Neural cell (in vitro differentiated cells): ENCODE results near the gene FARP2. TPM values are rescaled to one million over a fixed set of nuclear protein-coding genes. Genes with fewer than 3 reads are reported as not detected.

Experiments
- H2AFZ ChIP-seq: fragments of 200-600, 300-800 bp; sonication (generic), shearing (Covaris generic); 2 replicates; pipeline ENCODE4 v1.6.0; 2014; ENCODE audit warnings: low read depth, mild to moderate bottlenecking, antibody characterized with exemption, low read length, moderate library complexity
- H3F3A ChIP-seq: fragments of 200-600 bp; shearing (Covaris generic); 2 replicates; pipeline ENCODE4 v1.6.1; 2016; ENCODE audit warnings: mild to moderate bottlenecking, moderate library complexity, mixed read lengths, antibody characterized with exemption, low read length; ENCODE audit not compliant: insufficient read depth, poor library complexity, severe bottlenecking
- H3K27ac ChIP-seq: fragments of 200-600, 300-800 bp; sonication (generic), shearing (Covaris generic); 2 replicates; pipeline ENCODE4 v1.5.1; 2014; ENCODE audit warnings: mild to moderate bottlenecking, low read length, moderate library complexity
- H3K27me3 ChIP-seq: fragments of 300-800, 200-600 bp; sonication (generic), shearing (Covaris generic); 2 replicates; pipeline ENCODE4 v1.6.0; 2014; ENCODE audit warnings: mild to moderate bottlenecking, low read depth, low read length, moderate library complexity; ENCODE audit not compliant: insufficient read depth
- H3K36me3 ChIP-seq: fragments of 300-800, 200-600 bp; sonication (generic), shearing (Covaris generic); 2 replicates; pipeline ENCODE4 v1.5.1; 2014; ENCODE audit warnings: mild to moderate bottlenecking, antibody characterized with exemption, low read length, moderate library complexity; ENCODE audit not compliant: insufficient read depth
- H3K4me2 ChIP-seq: fragments of 300-800, 200-600 bp; sonication (generic), shearing (Covaris generic); 2 replicates; pipeline ENCODE4 v1.6.0; 2014; ENCODE audit warnings: mild to moderate bottlenecking, low read length
- H3K4me3 ChIP-seq: fragments of 300-800, 200-600 bp; sonication (generic), shearing (Covaris generic); 2 replicates; pipeline ENCODE4 v1.5.1; 2014; ENCODE audit warnings: mild to moderate bottlenecking, low read length, moderate library complexity
- H3K79me2 ChIP-seq: fragments of 200-600 bp; shearing (Covaris generic); replicated peaks from 2 replicates; pipeline ENCODE4 v1.6.0; 2014; ENCODE audit warnings: mild to moderate bottlenecking, low read length, moderate library complexity; ENCODE audit not compliant: insufficient read depth
- H3K9ac ChIP-seq: fragments of 300-800, 200-600 bp; sonication (generic), shearing (Covaris generic); 2 replicates; pipeline ENCODE4 v1.6.1; 2016; ENCODE audit warnings: mild to moderate bottlenecking, low read length, mixed read lengths
- H3K9me2 ChIP-seq: fragments of 200-600 bp; shearing (Covaris generic); 2 replicates; pipeline ENCODE4 v1.6.1; 2016; ENCODE audit warnings: mild to moderate bottlenecking, low read length, mixed read lengths; ENCODE audit not compliant: insufficient read depth
- H3K9me3 ChIP-seq: fragments of 200-600, 300-800 bp; sonication (generic), shearing (Covaris generic); 2 replicates; pipeline ENCODE4 v1.6.1; 2016; ENCODE audit warnings: mild to moderate bottlenecking, mixed run types, low read length, moderate library complexity, mixed read lengths
- H4K20me1 ChIP-seq: fragments of 200-600 bp; shearing (Covaris generic); 2 replicates; pipeline ENCODE4 v1.6.1; 2016; ENCODE audit warnings: mild to moderate bottlenecking, mixed run types; ENCODE audit not compliant: insufficient read depth
- CTCF ChIP-seq: fragments of 450-650 bp; IDR thresholded peaks from 2 replicates; pipeline ENCODE4 v1.5.1; 2014; ENCODE audit warnings: antibody characterized with exemption, mild to moderate bottlenecking, moderate library complexity; ENCODE audit not compliant: poor library complexity, severe bottlenecking
- EP300 ChIP-seq: fragments of 450-650 bp; conservative IDR thresholded peaks from 2 replicates; pipeline ENCODE4 v1.6.1; 2014; ENCODE audit warnings: antibody characterized with exemption, mild to moderate bottlenecking, moderate library complexity; ENCODE audit not compliant: poor library complexity, severe bottlenecking
- EZH2 ChIP-seq: fragments of 200-600, 300-800 bp; shearing (Covaris generic), sonication (generic); IDR thresholded peaks from 2 replicates; pipeline ENCODE4 v1.6.1; 2014; ENCODE audit warnings: antibody characterized with exemption, low read length, borderline replicate concordance, mild to moderate bottlenecking; ENCODE audit not compliant: insufficient read depth, poor library complexity, severe bottlenecking
- MXI1 ChIP-seq: fragments of 450-650 bp; conservative IDR thresholded peaks from 2 replicates; pipeline ENCODE4 v1.6.1; 2014; ENCODE audit warnings: antibody characterized with exemption, mild to moderate bottlenecking; ENCODE audit not compliant: poor library complexity, severe bottlenecking
- POLR2AphosphoS5 ChIP-seq: IDR thresholded peaks from 2 replicates; pipeline ENCODE4 v1.6.1; 2012
- REST ChIP-seq: IDR thresholded peaks from 2 replicates; pipeline ENCODE4 v1.6.1; 2012; ENCODE audit warnings: borderline replicate concordance
- polyA plus RNA-seq: library from polyadenylated mRNA; depleted of rRNA; stranded (reverse); fragments of >200 nt; gene quantifications from 2 replicates; pipeline ENCODE4 v1.2.3, GENCODE V29; 2014

Gene FARP2
- polyA plus RNA-seq, 1 donor from 2014 or later = 13.3 TPM

GRCh38 chr2:241490825-241491506 is 134.9 kb downstream of the FARP2 start:
- Histone ChIP-seq H2AFZ (no peak overlapping the region), H3K9ac (no peak overlapping the region)
- TF ChIP-seq EP300 = no peak
- TF ChIP-seq REST = no peak
- no peak for TF ChIP-seq CTCF
- TF ChIP-seq MXI1 = no peak
- no peak for TF ChIP-seq EZH2

GRCh38 chr2:241491549-241492173 is 135.6 kb downstream of the FARP2 start:
- no peaks in the 10 kb centered on the region for H3K36me3 ChIP-seq
- H3K9me3 ChIP-seq = no peaks in the 10 kb centered on the region
- H4K20me1 ChIP-seq = no peaks in the 10 kb centered on the region
- H3K4me3 ChIP-seq = no peak overlapping the region
- no peaks in the 10 kb centered on the region for H3K9me2 ChIP-seq
- no peaks in the 10 kb centered on the region for H3K79me2 ChIP-seq
- no peak overlapping the region for H3K9ac ChIP-seq
- H3F3A ChIP-seq = no peaks in the 10 kb centered on the region
- no peak overlapping the region for H3K27ac ChIP-seq
- no peaks in the 10 kb centered on the region for H3K27me3 ChIP-seq
- TF ChIP-seq MXI1 (no peak), REST (no peak), CTCF (no peak), POLR2AphosphoS5 (no peak)
- H3K4me2 ChIP-seq = no peak overlapping the region
- H2AFZ ChIP-seq = no peak overlapping the region

More at GRCh38 chr2:241490825-241491506, 134.9 kb downstream of the FARP2 start:
- Histone ChIP-seq H3K4me2 (no peak overlapping the region), H3K79me2 (no peaks in the 10 kb centered on the region), H3F3A (no peaks in the 10 kb centered on the region), H3K27ac (no peak overlapping the region), H3K9me2 (no peaks in the 10 kb centered on the region), H3K4me3 (no peak overlapping the region), H3K36me3 (no peaks in the 10 kb centered on the region), H3K27me3 (no peaks in the 10 kb centered on the region), H3K9me3 (no peaks in the 10 kb centered on the region), H4K20me1 (no peaks in the 10 kb centered on the region)
